ENCODE measurements around the gene INSM1.

The INSM1 gene

GRCh38 chr20:20401991-20402390 lies 34.1 kb downstream of the INSM1 start:
- no peak for DNase-seq (ENCODE audit: low read depth)
- no peak for TF ChIP-seq CTCF (IDR thresholded peaks at IDR 0.05; ENCODE audit: control insufficient read depth, extremely low read depth, insufficient read depth)
- no peak overlapping the region for H3K4me3 ChIP-seq (ENCODE audit: low read depth, low read length)

DNA sequence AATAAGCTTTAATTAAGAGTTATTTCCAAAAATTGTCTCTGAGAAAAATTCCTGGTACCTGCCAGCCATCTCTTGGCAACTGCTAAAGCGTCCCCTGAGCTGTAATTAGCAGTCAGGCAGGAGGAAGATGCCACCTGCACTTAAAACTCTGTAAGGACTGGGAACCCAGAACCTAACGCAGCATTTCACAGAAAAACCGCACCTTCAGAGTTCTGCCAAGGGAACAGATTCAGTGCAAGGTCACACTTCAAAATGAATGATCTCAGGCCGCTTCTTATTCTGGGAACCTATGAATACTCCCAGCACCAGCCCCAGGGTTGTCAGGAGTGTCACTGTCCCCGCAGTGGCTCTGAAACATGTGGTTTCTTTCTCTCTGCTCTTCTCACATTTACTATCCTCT lies 36.7 kb downstream of the INSM1 start:
- TF ChIP-seq CTCF (IDR thresholded peaks at IDR 0.05; ENCODE audit: control insufficient read depth, extremely low read depth, insufficient read depth), result no peak
- no peak for DNase-seq (ENCODE audit: low read depth)
- H3K4me3 ChIP-seq (ENCODE audit: low read depth, low read length), result no peak overlapping the region

- DNase-seq (ENCODE audit: low read depth), result no peak
- TF ChIP-seq CTCF (IDR thresholded peaks at IDR 0.05; ENCODE audit: control insufficient read depth, extremely low read depth, insufficient read depth), result no peak
Measured at GRCh38 chr20:20405623-20406022, 37.7 kb downstream of the INSM1 start.

GRCh38 chr20:20406306-20406705 lies 38.4 kb downstream of the INSM1 start:
- TF ChIP-seq CTCF (IDR thresholded peaks at IDR 0.05; ENCODE audit: control insufficient read depth, extremely low read depth, insufficient read depth), result no peak
- no peak for DNase-seq (ENCODE audit: low read depth)
- H3K4me3 ChIP-seq (ENCODE audit: low read depth, low read length), result no peak overlapping the region

More at GRCh38 chr20:20405623-20406022, 37.7 kb downstream of the INSM1 start:
- H3K4me3 ChIP-seq (ENCODE audit: low read depth, low read length), result no peak overlapping the region

DNA sequence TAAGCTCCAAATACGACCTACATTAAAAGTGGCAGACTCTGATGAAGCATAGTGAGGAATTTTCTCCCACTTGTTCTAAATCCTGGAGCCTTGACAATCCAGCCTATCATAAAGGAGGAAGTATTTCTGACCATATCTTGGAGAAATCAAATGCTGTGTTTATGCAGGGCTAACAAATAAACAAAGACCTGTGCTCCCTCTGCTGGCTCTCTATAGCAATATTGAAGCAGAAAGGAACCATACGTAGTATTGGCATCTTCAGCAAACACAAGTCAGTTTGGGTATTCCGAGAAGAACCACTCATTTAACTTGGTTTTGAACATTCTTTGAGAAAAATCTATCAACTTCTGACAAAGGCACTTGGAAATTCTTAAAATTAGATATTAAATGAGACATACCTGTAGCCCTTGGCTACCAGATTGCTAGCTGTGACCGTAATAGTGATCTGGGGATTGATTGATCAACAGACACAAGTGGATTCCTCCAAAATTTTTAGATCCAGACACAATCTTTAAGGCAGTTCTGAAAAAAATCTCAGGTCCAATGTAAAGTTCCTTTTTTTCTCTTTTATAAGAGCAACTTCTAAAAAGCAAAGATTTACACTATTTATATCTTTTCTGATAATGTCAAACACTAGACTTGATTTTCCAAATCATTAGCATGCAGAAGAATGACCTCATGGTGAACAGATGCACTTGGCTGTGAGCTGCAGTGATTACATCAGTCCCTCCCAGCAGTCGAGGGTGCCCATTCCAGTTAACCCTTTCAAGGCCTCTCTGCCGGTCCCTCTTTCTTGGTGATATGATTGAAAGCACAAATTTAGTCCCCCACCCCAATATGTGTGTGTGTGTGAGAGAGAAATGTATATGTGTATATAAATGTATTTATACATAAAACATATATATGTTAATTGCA lies 40.2 kb downstream of the INSM1 start:
- peak; percentile 74 for TF ChIP-seq CTCF (IDR thresholded peaks at IDR 0.05; ENCODE audit: control insufficient read depth, extremely low read depth, insufficient read depth)
- peak; percentile 75 for DNase-seq (ENCODE audit: low read depth)
- H3K4me3 ChIP-seq (ENCODE audit: low read depth, low read length), result no peak overlapping the region

DNA sequence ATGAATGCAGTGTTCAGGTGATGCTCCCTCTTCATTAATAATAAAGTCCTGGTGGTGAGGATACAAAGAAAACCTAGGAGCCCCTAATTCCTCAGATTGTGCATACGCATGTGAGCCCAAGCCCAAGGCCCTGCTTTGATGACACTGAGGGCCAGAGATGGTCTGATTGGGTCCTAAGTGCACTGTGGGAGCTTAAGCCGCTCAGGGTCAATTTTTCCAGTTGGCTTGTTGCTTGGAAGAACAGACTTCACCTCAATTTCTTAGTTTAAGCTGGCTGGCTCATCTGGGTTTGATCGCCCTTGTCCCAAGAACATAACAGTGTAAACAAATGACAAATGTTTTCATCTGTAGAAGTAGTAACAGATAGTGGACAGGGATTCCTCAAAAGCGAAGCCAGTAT lies 41.4 kb downstream of the INSM1 start:
- TF ChIP-seq CTCF (IDR thresholded peaks at IDR 0.05; ENCODE audit: control insufficient read depth, extremely low read depth, insufficient read depth), result no peak
- DNase-seq (ENCODE audit: low read depth), result no peak
- no peak overlapping the region for H3K4me3 ChIP-seq (ENCODE audit: low read depth, low read length)

DNA sequence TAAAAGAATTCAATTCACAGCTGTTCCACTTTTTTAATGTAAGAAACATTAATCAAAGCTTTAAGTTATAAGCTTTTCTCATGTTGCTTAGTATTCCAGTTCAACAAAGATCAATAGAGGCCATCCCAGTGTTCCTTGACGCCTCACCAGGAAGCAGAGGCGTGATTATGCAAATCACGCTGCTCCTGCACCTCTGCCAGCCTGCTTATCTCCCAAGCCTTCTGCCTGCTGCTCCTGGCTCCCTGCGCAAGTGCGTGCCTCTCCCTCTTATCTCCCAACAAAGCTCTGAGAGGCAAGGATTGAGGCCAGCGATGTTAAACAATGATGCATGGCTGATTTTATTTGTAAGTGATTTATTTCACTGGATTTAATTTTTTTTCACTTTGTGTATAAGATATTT lies 42.8 kb downstream of the INSM1 start:
- TF ChIP-seq CTCF (IDR thresholded peaks at IDR 0.05; ENCODE audit: control insufficient read depth, extremely low read depth, insufficient read depth), result no peak
- H3K4me3 ChIP-seq (ENCODE audit: low read depth, low read length), result no peak overlapping the region
- no peak for DNase-seq (ENCODE audit: low read depth)
